ENCODE results near the gene RERE.

The RERE gene

DNA sequence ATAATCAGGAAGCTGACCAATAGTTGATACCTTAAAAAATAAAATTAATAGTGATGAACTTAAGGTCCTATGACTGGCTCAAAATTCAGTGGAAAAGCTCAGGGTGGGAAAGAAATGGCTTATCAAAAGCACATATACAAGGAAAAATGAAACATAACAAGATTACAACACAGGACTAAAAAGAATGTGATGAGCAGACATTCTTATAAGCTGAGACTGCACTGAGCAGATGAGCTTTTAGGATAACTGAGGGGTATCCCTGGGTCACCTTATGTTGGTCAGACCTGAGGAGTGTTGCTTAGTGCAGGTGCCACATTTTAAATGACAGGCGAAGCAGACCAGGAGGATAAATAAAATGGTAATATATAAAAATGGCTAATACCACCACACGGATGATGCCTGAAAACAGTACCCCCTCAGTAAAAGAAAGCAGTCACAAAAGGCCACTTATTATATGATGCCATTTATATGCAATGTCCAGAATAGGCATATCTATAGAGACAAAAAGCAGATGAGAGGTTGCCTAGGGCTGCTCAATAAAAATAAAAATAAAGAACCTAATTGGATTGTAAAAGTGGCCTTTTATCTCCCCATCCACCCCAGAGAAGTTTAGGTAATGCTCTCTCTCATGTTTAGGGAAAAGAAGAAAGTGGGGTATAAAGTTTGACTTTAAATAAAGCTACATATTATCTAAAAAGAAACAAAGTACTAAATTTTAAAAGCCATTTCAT lies 335.6 kb downstream of the RERE start:
- H3K4me3 ChIP-seq (ENCODE audit: low read depth, low read length) = no peak overlapping the region
- POLR2A ChIA-PET = no interaction called here
- TF ChIP-seq, protein P1, sequence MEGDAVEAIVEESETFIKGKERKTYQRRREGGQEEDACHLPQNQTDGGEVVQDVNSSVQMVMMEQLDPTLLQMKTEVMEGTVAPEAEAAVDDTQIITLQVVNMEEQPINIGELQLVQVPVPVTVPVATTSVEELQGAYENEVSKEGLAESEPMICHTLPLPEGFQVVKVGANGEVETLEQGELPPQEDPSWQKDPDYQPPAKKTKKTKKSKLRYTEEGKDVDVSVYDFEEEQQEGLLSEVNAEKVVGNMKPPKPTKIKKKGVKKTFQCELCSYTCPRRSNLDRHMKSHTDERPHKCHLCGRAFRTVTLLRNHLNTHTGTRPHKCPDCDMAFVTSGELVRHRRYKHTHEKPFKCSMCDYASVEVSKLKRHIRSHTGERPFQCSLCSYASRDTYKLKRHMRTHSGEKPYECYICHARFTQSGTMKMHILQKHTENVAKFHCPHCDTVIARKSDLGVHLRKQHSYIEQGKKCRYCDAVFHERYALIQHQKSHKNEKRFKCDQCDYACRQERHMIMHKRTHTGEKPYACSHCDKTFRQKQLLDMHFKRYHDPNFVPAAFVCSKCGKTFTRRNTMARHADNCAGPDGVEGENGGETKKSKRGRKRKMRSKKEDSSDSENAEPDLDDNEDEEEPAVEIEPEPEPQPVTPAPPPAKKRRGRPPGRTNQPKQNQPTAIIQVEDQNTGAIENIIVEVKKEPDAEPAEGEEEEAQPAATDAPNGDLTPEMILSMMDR (IDR thresholded peaks at IDR 0.05; ENCODE audit: insufficient read depth, low read length, missing control alignments) = no peak
- DNase-seq (ENCODE audit: low read depth, low spot score) = no peak
- CTCF ChIA-PET = interaction anchor here (0.7 to 2.7 kb wide), 6 partner anchors 10 to 245 kb away, joined by 3 to 16 read pairs (median 4); no protein-coding TSS in a partner anchor

DNA sequence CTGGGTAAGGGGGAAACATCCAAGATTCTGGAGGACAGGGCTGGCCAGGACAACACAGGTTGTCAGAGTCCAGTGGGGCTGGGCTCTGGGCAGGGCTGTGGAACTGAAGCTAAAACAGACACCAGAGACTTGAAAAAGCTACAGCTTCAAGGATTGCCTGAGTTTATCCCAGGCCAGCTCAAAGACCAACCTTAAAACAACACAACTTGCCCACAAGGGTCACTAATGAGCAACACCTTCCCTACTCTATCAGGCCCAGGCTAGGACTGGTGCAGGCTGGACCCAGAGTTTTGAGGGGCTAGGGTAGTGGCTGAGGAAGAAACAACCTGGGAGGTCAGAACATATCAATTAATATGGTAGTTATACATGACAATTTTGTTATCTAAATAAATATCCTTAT lies 338.9 kb downstream of the RERE start:
- POLR2A ChIA-PET = interaction anchor here (0.7 kb wide), 1 partner anchor 107 kb away, joined by 3 read pairs; no protein-coding TSS in a partner anchor
- no peak for DNase-seq (ENCODE audit: low read depth, low spot score)
- CTCF ChIA-PET = interaction anchor here (0.9 to 2.6 kb wide), 7 partner anchors 9 to 92 kb away, joined by 3 to 9 read pairs (median 4); no protein-coding TSS in a partner anchor
- H3K4me3 ChIP-seq (ENCODE audit: low read depth, low read length) = no peak overlapping the region
- TF ChIP-seq, protein P1 (IDR thresholded peaks at IDR 0.05; ENCODE audit: insufficient read depth, low read length, missing control alignments) = no peak

DNA sequence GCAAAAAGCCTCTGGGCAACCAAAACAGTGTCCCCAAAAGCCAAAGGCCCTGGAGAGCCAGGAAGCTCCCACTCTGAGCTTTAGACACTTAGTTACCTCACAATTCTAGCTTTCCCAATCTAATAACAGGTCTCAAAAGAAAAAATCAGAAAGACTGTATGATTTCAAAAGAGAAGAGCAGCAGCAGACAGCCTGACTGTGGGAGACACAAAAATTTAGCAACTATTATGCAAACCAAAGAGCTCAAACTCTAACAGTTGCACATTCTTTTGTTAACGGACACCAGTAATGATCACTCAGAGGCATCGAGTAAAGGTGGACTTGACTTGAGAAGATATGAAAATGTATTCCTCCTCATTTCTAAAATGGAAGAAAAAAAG lies 339.5 kb downstream of the RERE start:
- TF ChIP-seq, protein P1 (IDR thresholded peaks at IDR 0.05; ENCODE audit: insufficient read depth, low read length, missing control alignments) = no peak
- DNase-seq (ENCODE audit: low read depth, low spot score) = no peak
- ChIA-PET POLR2A (interaction anchor here (0.7 kb wide), 1 partner anchor 107 kb away, joined by 3 read pairs; no protein-coding TSS in a partner anchor), CTCF (interaction anchor here (0.9 to 2.6 kb wide), 3 partner anchors 12 to 84 kb away, joined by 3 to 9 read pairs (median 4); no protein-coding TSS in a partner anchor)
- no peak overlapping the region for H3K4me3 ChIP-seq (ENCODE audit: low read depth, low read length)

DNA sequence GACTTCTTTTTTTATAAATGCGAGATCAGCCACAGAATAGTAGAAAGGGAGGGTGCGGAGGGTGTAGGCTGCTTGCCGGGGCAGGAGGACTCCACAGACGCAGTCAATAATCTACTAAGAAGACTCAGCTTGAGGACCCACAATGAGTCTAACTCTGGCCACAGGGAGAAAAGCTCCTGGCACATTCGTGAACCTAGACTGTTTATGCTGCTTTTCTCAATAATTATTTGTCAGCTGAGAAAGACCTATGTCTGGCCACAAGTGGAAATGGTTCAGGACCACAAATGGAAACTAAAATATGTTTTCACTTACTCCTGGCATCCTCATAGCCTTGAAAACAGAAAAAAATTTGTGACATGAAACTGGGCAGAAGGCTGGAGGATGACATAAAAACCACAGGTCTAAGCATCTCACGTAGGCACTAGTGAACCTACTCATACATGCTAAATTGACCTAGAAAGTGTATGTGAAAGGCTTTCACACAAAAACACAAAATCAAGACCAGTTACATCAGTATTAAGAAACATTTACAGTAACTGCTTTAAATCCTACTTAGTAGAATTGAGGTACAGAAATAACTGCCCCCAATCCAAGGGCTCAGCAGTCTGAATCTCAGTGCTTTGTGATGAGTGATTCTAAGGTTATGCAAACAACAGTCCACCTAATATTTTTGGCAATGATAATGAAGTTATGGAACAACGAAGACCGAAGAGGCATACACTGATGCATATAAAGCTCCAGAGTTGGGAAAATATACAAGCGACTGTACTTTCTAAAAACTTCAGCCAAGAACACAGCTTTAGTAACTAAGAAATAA lies 340.1 kb downstream of the RERE start:
- H3K4me3 ChIP-seq (ENCODE audit: low read depth, low read length) = no peak overlapping the region
- TF ChIP-seq, protein P1 (IDR thresholded peaks at IDR 0.05; ENCODE audit: insufficient read depth, low read length, missing control alignments) = no peak
- CTCF ChIA-PET = interaction anchor here (0.9 to 2.6 kb wide), 3 partner anchors 11 to 85 kb away, joined by 3 to 9 read pairs (median 4); no protein-coding TSS in a partner anchor
- DNase-seq (ENCODE audit: low read depth, low spot score) = peak; percentile 83
- POLR2A ChIA-PET = no interaction called here

DNA sequence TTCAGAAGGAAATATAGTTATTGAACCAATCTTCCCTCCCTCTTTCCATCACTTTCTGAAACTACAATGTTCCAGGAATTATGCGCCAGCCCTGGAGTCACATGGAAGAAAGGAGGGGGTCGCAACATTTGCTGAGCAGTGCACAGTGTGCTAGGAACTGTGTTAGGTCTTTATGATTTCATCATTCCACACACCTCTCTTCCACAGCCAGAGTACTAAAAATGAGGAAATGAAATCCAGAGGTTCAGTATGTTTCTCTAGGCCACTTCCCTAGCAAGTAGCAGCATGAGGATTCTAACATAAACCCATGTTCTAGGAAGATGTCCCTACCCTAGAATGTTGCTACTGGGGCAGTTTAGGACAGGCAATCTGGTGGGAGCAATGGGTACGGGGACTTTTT lies 341.4 kb downstream of the RERE start:
- DNase-seq (ENCODE audit: low read depth, low spot score) = no peak
- H3K4me3 ChIP-seq (ENCODE audit: low read depth, low read length) = no peak overlapping the region
- ChIA-PET POLR2A (no interaction called here), CTCF (interaction anchor here (2.6 kb wide), 1 partner anchor 10 kb away, joined by 9 read pairs; no protein-coding TSS in a partner anchor)
- TF ChIP-seq, protein P1 (IDR thresholded peaks at IDR 0.05; ENCODE audit: insufficient read depth, low read length, missing control alignments) = no peak

DNA sequence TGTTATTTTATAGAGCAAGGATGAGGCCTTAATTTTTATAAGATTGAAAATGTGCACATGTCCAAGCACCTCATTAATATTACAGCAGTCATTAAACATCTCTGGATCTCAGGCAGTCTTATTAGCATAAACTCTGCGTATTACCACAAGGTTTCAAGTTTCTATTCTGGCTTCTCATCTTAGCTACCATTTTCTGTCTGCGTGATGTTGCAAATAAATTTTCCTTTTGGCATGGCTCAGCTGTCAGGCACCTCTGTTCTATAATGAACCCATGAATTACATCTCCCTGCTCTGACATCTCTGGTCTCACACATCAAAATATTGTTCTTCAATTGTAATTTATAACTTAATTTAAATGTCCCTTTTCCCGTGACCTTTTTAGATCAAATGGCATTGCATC lies 343.1 kb downstream of the RERE start:
- TF ChIP-seq, protein P1 (IDR thresholded peaks at IDR 0.05; ENCODE audit: insufficient read depth, low read length, missing control alignments) = no peak
- ChIA-PET CTCF (no interaction called here), POLR2A (no interaction called here)
- DNase-seq (ENCODE audit: low read depth, low spot score) = no peak
- no peak overlapping the region for H3K4me3 ChIP-seq (ENCODE audit: low read depth, low read length)

All from AG04449 (cell line).